GM18511 (cell line): ENCODE measurements around the gene GPATCH4.
"Not testable (repeated sequence)": the region's sequence is repeated elsewhere in the genome, so short reads cannot be mapped to it uniquely, and the experiment has no call there.

Experiments used
- ATAC-seq: cut with Tn5 transposase; IDR thresholded peaks from one replicate; pipeline ENCODE4 v1.9.1; 2021; ENCODE audit warnings: mild to moderate bottlenecking, moderate library complexity; ENCODE audit not compliant: unreplicated experiment

Gene GPATCH4

GRCh38 chr1:156598731-156599432, 2.4 kb downstream of the GPATCH4 start:
- no peak for ATAC-seq

GRCh38 chr1:156598125-156598524, 3.2 kb downstream of the GPATCH4 start:
- ATAC-seq, result no peak

GRCh38 chr1:156596426-156596825, 4.9 kb downstream of the GPATCH4 start:
- no peak for ATAC-seq

- ATAC-seq, result no peak
Observed at GRCh38 chr1:156595016-156595415, 6.3 kb downstream of the GPATCH4 start.

- no peak for ATAC-seq
Observed at GRCh38 chr1:156594190-156594589, 7.1 kb downstream of the GPATCH4 start.

- no peak for ATAC-seq
Observed at GRCh38 chr1:156593661-156593989, 7.7 kb downstream of the GPATCH4 start.

- no peak for ATAC-seq
Observed at GRCh38 chr1:156592910-156593660, 8.2 kb downstream of the GPATCH4 start.

- ATAC-seq, result no peak
Observed at GRCh38 chr1:156592158-156592909, 8.9 kb downstream of the GPATCH4 start.

- ATAC-seq, result peak; percentile 94
Observed at GRCh38 chr1:156591432-156592157, 9.7 kb downstream of the GPATCH4 start, which contains the start of gene NAXE. TSS of gene NAXE (plus strand) at chr1:156591776. CDS start at chr1:156591805, 29 bp downstream.

GRCh38 chr1:156591181-156591431, 10.2 kb downstream of the GPATCH4 start:
- ATAC-seq, result peak; percentile 13

- ATAC-seq, result no peak
Observed at GRCh38 chr1:156590326-156591180, 10.7 kb downstream of the GPATCH4 start.

GRCh38 chr1:156589546-156589945, 11.7 kb downstream of the GPATCH4 start:
- no peak for ATAC-seq

- ATAC-seq, result not testable (repeated sequence)
Observed at GRCh38 chr1:156587927-156588326, 13.4 kb downstream of the GPATCH4 start.

- ATAC-seq, result no peak
Observed at GRCh38 chr1:156586892-156587477, 14.3 kb downstream of the GPATCH4 start.

- no peak for ATAC-seq
Observed at GRCh38 chr1:156586323-156586722, 15.0 kb downstream of the GPATCH4 start.

GRCh38 chr1:156584813-156585212, 16.5 kb downstream of the GPATCH4 start:
- ATAC-seq, result no peak

- ATAC-seq, result no peak
Observed at GRCh38 chr1:156583821-156584622, 17.3 kb downstream of the GPATCH4 start.

- peak; percentile 54 for ATAC-seq
Observed at GRCh38 chr1:156582388-156583017, 18.8 kb downstream of the GPATCH4 start.
